ENCODE measurements around the gene ACADS. TPM values are rescaled to one million over a fixed set of nuclear protein-coding genes. Genes with fewer than 3 reads are reported as not detected.

ACADS gene
- total RNA-seq, 1 donor from 2014 or later, result 8.1 TPM

DNA sequence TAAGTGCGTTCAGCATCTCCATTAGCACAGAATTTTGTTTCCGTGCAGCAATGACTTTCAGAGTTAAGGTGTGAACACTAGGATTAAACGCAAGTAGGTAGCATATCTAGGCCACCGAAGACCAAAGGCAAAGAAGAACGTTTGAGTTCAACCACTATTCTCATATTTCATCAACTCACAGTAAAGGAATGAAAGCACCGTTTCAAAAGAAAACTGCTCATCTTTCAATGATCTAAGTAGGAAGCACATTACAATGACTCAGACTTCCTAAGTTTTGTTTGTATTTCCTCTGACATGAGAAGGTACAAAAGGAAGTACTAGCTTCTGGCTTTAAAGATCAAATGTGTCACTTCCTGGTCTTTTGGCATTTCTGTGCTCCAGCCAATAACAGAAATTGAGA, 57.6 kb downstream of the ACADS start:
- Mint-ChIP-seq H3K27me3 (ENCODE audit: unreplicated experiment) (no peaks in the 10 kb centered on the region), H3K9me3 (ENCODE audit: unreplicated experiment) (no peaks in the 10 kb centered on the region), H3K4me3 (ENCODE audit: unreplicated experiment) (no peak overlapping the region), H3K4me1 (ENCODE audit: low read depth, unreplicated experiment) (no peaks in the 10 kb centered on the region), H3K36me3 (ENCODE audit: unreplicated experiment) (no peaks in the 10 kb centered on the region), H3K27ac (ENCODE audit: unreplicated experiment) (no peak overlapping the region)
- TF ChIP-seq, protein P1, sequence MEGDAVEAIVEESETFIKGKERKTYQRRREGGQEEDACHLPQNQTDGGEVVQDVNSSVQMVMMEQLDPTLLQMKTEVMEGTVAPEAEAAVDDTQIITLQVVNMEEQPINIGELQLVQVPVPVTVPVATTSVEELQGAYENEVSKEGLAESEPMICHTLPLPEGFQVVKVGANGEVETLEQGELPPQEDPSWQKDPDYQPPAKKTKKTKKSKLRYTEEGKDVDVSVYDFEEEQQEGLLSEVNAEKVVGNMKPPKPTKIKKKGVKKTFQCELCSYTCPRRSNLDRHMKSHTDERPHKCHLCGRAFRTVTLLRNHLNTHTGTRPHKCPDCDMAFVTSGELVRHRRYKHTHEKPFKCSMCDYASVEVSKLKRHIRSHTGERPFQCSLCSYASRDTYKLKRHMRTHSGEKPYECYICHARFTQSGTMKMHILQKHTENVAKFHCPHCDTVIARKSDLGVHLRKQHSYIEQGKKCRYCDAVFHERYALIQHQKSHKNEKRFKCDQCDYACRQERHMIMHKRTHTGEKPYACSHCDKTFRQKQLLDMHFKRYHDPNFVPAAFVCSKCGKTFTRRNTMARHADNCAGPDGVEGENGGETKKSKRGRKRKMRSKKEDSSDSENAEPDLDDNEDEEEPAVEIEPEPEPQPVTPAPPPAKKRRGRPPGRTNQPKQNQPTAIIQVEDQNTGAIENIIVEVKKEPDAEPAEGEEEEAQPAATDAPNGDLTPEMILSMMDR (IDR thresholded peaks at IDR 0.05; ENCODE audit: partially characterized antibody, unreplicated experiment), result no peak
- no peak for DNase-seq

DNA sequence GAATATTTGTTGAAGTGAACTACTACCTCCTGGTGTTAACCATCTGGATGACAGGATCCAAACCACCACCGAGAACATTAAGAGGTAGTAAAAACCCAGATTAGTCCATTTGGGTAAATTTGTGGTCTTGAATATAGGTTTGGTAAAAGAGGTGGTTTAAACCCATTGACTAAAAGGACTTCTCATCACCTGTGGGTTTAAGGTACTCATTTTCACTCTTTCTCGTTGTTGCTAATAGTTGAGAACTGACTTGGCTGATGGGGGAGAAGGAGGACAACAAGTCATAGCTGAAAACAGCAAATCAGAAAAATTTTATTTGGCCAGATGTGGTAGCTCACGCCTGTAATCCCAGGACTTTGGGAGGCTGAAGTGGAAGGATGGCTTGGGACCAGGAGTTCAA, 59.2 kb downstream of the ACADS start:
- no peak overlapping the region for H3K4me3 Mint-ChIP-seq (ENCODE audit: unreplicated experiment)
- peaks cover 2% of the 10 kb centered on the region for H3K9me3 Mint-ChIP-seq (ENCODE audit: unreplicated experiment)
- no peaks in the 10 kb centered on the region for H3K36me3 Mint-ChIP-seq (ENCODE audit: unreplicated experiment)
- H3K27me3 Mint-ChIP-seq (ENCODE audit: unreplicated experiment), result no peaks in the 10 kb centered on the region
- no peaks in the 10 kb centered on the region for H3K4me1 Mint-ChIP-seq (ENCODE audit: low read depth, unreplicated experiment)
- H3K27ac Mint-ChIP-seq (ENCODE audit: unreplicated experiment), result no peak overlapping the region
- TF ChIP-seq, protein P1 (IDR thresholded peaks at IDR 0.05; ENCODE audit: partially characterized antibody, unreplicated experiment), result no peak
- no peak for DNase-seq

DNA sequence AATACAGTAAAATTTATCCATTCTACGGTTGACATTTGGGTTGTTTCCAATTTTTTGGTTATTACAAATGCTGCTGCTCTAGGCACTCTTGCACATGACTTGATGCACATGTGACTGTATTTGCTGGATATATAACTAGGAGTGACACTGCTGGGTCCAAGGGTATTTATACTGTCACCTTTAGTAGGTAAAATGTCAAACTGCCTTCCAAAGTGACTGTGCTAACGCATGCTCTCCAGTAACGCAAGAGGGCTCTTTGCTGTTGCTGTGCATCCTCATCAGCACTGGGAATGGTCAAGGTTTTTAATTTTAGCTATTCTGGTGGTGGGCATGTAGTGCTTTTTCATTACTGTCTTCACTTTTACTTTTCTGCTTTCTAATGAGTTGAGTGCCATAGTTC, 62.3 kb downstream of the ACADS start:
- no peak for DNase-seq
- Mint-ChIP-seq H3K36me3 (ENCODE audit: unreplicated experiment) (no peaks in the 10 kb centered on the region), H3K27ac (ENCODE audit: unreplicated experiment) (no peak overlapping the region), H3K27me3 (ENCODE audit: unreplicated experiment) (no peaks in the 10 kb centered on the region), H3K4me1 (ENCODE audit: low read depth, unreplicated experiment) (no peaks in the 10 kb centered on the region), H3K9me3 (ENCODE audit: unreplicated experiment) (peaks cover 2% of the 10 kb centered on the region), H3K4me3 (ENCODE audit: unreplicated experiment) (no peak overlapping the region)
- TF ChIP-seq, protein P1 (IDR thresholded peaks at IDR 0.05; ENCODE audit: partially characterized antibody, unreplicated experiment), result no peak

Other genes with a start within 250 kb of the ACADS start
- 403 TPM for gene DYNLL1, start 229.7 kb upstream of the ACADS start, total RNA-seq (ENCODE audit: unreplicated experiment)
- 32.0 TPM for gene COQ5, start 196.7 kb upstream of the ACADS start, total RNA-seq (ENCODE audit: unreplicated experiment)
- 188 TPM for gene RNF10, start 191.5 kb upstream of the ACADS start, total RNA-seq (ENCODE audit: unreplicated experiment)
- 29.2 TPM for gene POP5, start 144.4 kb upstream of the ACADS start, total RNA-seq (ENCODE audit: unreplicated experiment)
- 0.83 TPM for gene CABP1, start 85.2 kb upstream of the ACADS start, total RNA-seq (ENCODE audit: unreplicated experiment)
- gene MLEC, start 38.7 kb upstream of the ACADS start, total RNA-seq (ENCODE audit: unreplicated experiment), result 50.8 TPM
- 16.2 TPM for gene UNC119B, start 15.4 kb upstream of the ACADS start, total RNA-seq (ENCODE audit: unreplicated experiment)
- gene SPPL3, start 178.5 kb downstream of the ACADS start, total RNA-seq (ENCODE audit: unreplicated experiment), result 53.4 TPM

Measured in glutamatergic neuron (in vitro differentiated cells).